ENCODE measurements around the gene SNUPN.
"Not testable (repeated sequence)": the region's sequence is repeated elsewhere in the genome, so short reads cannot be mapped to it uniquely, and the experiment has no call there.

SNUPN gene

GRCh38 chr15:75631935-75632334 lies 6.4 kb upstream of the SNUPN start:
- DNase-seq = no peak

GRCh38 chr15:75622505-75622904 lies 3.0 kb downstream of the SNUPN start:
- DNase-seq = no peak

- no peak for DNase-seq
Measured at GRCh38 chr15:75620841-75621391, 4.6 kb downstream of the SNUPN start.

GRCh38 chr15:75620058-75620820 lies 5.3 kb downstream of the SNUPN start:
- no peak for DNase-seq

- DNase-seq = no peak
Measured at GRCh38 chr15:75616766-75617165, 8.8 kb downstream of the SNUPN start.

- DNase-seq = no peak
Measured at GRCh38 chr15:75606711-75607699, 18.5 kb downstream of the SNUPN start.

GRCh38 chr15:75606026-75606425 lies 19.5 kb downstream of the SNUPN start:
- DNase-seq = no peak

GRCh38 chr15:75599401-75599800 lies 26.1 kb downstream of the SNUPN start:
- no peak for DNase-seq

GRCh38 chr15:75598361-75598760 lies 27.2 kb downstream of the SNUPN start:
- DNase-seq = no peak

GRCh38 chr15:75597667-75598341 lies 27.7 kb downstream of the SNUPN start:
- no peak for DNase-seq

GRCh38 chr15:75596703-75597345 lies 28.7 kb downstream of the SNUPN start:
- DNase-seq = no peak

- DNase-seq = no peak
Measured at GRCh38 chr15:75594276-75594675, 31.2 kb downstream of the SNUPN start.

GRCh38 chr15:75591655-75592364 lies 33.7 kb downstream of the SNUPN start:
- DNase-seq = no peak

- DNase-seq = no peak
Measured at GRCh38 chr15:75590239-75590638, 35.3 kb downstream of the SNUPN start.

GRCh38 chr15:75589071-75589470 lies 36.5 kb downstream of the SNUPN start:
- no peak for DNase-seq

- not testable (repeated sequence) for DNase-seq
Measured at GRCh38 chr15:75586422-75586821, 39.1 kb downstream of the SNUPN start.

- DNase-seq = no peak
Measured at GRCh38 chr15:75584121-75584520, 41.4 kb downstream of the SNUPN start.

GRCh38 chr15:75583701-75584100 lies 41.8 kb downstream of the SNUPN start:
- DNase-seq = no peak

- not testable (repeated sequence) for DNase-seq
Measured at GRCh38 chr15:75582943-75583342, 42.6 kb downstream of the SNUPN start.

GRCh38 chr15:75578948-75579920 lies 46.3 kb downstream of the SNUPN start, which contains the start of gene PTPN9:
Gene PTPN9 (minus strand): TSS chr15:75579315. CDS start chr15:75578776, 539 bp downstream.
- DNase-seq = peak; percentile 87
